ENCODE results near the gene IFT74.

The IFT74 gene

DNA sequence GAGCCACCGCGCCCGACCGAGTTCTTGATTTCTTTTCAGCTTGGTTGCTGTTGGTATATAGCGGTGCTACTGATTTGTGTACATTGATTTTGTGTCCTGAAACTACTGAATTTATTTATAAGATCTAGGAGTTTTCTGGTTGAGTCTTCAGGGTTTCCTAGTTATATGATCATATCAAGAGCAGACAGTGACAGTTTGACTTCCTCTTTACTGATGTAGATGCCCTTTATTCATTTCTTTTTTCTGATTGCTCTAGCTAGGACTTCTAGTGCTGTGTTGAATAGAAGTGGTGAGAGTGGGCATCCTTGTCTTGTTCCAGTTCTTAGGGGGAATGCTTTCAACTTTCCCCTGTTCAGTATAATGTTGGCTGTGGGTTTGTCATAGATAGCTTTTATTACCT, 66.7 kb downstream of the IFT74 start:
- TF ChIP-seq, protein P1, sequence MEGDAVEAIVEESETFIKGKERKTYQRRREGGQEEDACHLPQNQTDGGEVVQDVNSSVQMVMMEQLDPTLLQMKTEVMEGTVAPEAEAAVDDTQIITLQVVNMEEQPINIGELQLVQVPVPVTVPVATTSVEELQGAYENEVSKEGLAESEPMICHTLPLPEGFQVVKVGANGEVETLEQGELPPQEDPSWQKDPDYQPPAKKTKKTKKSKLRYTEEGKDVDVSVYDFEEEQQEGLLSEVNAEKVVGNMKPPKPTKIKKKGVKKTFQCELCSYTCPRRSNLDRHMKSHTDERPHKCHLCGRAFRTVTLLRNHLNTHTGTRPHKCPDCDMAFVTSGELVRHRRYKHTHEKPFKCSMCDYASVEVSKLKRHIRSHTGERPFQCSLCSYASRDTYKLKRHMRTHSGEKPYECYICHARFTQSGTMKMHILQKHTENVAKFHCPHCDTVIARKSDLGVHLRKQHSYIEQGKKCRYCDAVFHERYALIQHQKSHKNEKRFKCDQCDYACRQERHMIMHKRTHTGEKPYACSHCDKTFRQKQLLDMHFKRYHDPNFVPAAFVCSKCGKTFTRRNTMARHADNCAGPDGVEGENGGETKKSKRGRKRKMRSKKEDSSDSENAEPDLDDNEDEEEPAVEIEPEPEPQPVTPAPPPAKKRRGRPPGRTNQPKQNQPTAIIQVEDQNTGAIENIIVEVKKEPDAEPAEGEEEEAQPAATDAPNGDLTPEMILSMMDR (IDR thresholded peaks at IDR 0.05; ENCODE audit: poor library complexity, severe bottlenecking), result no peak
- DNase-seq (ENCODE audit: low spot score), result no peak
- Histone ChIP-seq H3K9me3 (ENCODE audit: severe bottlenecking) (no peaks in the 10 kb centered on the region), H3K27me3 (ENCODE audit: insufficient read depth, poor library complexity, severe bottlenecking) (no peaks in the 10 kb centered on the region), H3K36me3 (ENCODE audit: low read depth) (peaks cover 13% of the 10 kb centered on the region), H3K4me1 (ENCODE audit: insufficient read depth, poor library complexity, severe bottlenecking) (no peaks in the 10 kb centered on the region), H3K4me3 (ENCODE audit: severe bottlenecking) (no peak overlapping the region), H3K27ac (ENCODE audit: poor library complexity, severe bottlenecking) (no peak overlapping the region)
- no peak for ATAC-seq (ENCODE audit: low read depth)

DNA sequence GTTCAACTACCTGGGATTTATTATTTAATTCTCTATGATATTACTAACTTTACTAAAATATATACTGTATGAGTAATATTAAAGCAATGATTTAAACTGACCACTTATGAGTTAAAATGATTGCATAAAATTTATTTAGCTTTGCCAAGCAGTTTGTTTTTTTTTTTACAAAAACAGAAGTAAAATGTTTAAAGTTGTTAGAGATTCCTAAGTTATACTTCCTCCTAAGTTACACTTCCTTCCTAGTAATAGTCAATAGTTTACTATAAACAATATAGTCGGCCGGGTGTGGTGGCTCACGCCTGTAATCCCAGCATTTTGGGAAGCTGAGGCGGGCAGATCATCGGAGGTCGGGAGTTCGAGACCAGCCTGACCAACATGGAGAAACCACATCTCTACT, 73.0 kb downstream of the IFT74 start:
- ATAC-seq (ENCODE audit: low read depth), result no peak

DNA sequence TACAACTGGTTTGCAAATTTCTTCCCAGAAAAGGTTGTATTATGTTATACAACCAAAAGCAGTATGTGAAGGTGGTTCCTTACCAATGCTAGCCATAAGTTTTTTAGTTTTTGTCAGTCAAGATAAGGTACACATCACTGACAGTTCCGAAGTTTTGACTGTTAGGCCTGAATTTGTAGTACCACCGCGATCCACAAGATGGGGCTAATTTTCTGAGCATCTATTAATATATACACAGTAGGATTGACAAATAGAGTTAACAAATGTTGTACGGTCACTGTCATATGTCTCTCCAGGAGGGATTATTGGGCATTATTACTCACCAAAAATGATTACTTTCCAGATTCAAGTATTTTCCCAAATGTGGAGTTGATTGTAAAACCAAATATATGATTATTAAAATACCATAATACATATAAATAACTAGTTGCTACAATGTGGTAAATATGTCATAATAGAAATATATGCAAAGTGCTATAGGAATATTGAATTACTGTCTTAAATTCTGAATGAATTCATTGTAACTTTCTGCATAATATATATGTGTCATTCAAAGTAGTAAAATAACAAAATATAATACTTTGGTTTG, 77.7 kb downstream of the IFT74 start:
- Histone ChIP-seq H3K36me3 (ENCODE audit: low read depth) (peaks cover 5% of the 10 kb centered on the region; the same call in 1 of the 2 replicates), H3K27me3 (ENCODE audit: insufficient read depth, poor library complexity, severe bottlenecking) (no peaks in the 10 kb centered on the region), H3K9me3 (ENCODE audit: severe bottlenecking) (no peaks in the 10 kb centered on the region), H3K4me1 (ENCODE audit: insufficient read depth, poor library complexity, severe bottlenecking) (peaks cover 14% of the 10 kb centered on the region), H3K4me3 (ENCODE audit: severe bottlenecking) (no peak overlapping the region), H3K27ac (ENCODE audit: poor library complexity, severe bottlenecking) (no peak overlapping the region)
- peak; percentile 66 for ATAC-seq (ENCODE audit: low read depth)
- TF ChIP-seq, protein P1 (IDR thresholded peaks at IDR 0.05; ENCODE audit: poor library complexity, severe bottlenecking), result peak; percentile 93
- no peak for DNase-seq (ENCODE audit: low spot score)

More for the DNA sequence above, 73.0 kb downstream of the IFT74 start:
- no peaks in the 10 kb centered on the region for H3K9me3 ChIP-seq (ENCODE audit: severe bottlenecking)
- no peak overlapping the region for H3K4me3 ChIP-seq (ENCODE audit: severe bottlenecking)
- H3K36me3 ChIP-seq (ENCODE audit: low read depth), result peaks cover 9% of the 10 kb centered on the region
- TF ChIP-seq, protein P1 (IDR thresholded peaks at IDR 0.05; ENCODE audit: poor library complexity, severe bottlenecking), result no peak
- H3K4me1 ChIP-seq (ENCODE audit: insufficient read depth, poor library complexity, severe bottlenecking), result peaks cover 5% of the 10 kb centered on the region
- no peak overlapping the region for H3K27ac ChIP-seq (ENCODE audit: poor library complexity, severe bottlenecking)
- no peaks in the 10 kb centered on the region for H3K27me3 ChIP-seq (ENCODE audit: insufficient read depth, poor library complexity, severe bottlenecking)
- DNase-seq (ENCODE audit: low spot score), result no peak

DNA sequence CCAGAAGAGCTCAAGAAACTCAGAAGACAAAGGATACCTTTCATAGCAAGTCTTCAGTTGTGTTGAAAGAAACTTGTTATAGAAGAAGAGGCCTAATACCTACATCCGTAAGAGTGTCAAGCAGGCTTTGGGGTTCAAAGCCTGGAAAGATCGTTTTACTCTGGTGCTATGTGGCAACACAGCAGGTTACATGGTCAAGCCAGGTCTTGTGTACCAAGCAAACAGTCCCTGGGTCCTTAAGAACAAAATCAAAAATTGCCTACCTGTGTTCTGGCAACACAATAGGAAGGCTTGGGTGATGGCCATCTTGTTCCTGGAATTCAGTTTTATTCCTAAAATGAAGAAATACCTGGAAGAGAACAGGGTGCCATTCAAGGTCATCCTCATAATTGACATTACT, 81.3 kb downstream of the IFT74 start:
- no peak overlapping the region for H3K27ac ChIP-seq (ENCODE audit: poor library complexity, severe bottlenecking)
- TF ChIP-seq, protein P1 (IDR thresholded peaks at IDR 0.05; ENCODE audit: poor library complexity, severe bottlenecking), result no peak

DNA sequence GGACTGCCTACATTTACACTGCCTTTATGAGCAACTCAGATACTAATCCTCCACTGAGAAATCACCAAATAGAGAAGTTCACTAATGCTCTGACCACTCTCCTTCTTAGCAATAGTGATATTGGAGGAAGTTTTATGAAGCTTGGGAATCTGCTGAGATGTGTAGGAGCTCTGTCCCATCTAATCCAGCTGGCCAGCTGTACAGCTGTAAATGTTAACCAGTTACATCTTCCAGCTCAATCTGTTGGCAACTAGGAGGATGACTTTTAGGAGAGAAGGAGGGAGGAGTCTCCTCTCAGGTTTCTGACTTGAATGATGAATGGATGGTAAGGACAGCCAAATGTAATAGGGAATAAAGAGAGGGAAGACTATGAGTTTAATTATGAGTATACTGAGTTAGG, 85.5 kb downstream of the IFT74 start:
- Histone ChIP-seq H3K4me1 (ENCODE audit: insufficient read depth, poor library complexity, severe bottlenecking) (no peaks in the 10 kb centered on the region), H3K9me3 (ENCODE audit: severe bottlenecking) (no peaks in the 10 kb centered on the region), H3K27me3 (ENCODE audit: insufficient read depth, poor library complexity, severe bottlenecking) (no peaks in the 10 kb centered on the region), H3K27ac (ENCODE audit: poor library complexity, severe bottlenecking) (no peak overlapping the region), H3K4me3 (ENCODE audit: severe bottlenecking) (no peak overlapping the region), H3K36me3 (ENCODE audit: low read depth) (no peaks in the 10 kb centered on the region; the same call in 1 of the 2 replicates)
- TF ChIP-seq, protein P1 (IDR thresholded peaks at IDR 0.05; ENCODE audit: poor library complexity, severe bottlenecking), result no peak
- ATAC-seq (ENCODE audit: low read depth), result no peak
- DNase-seq (ENCODE audit: low spot score), result no peak

More for the DNA sequence above, 81.3 kb downstream of the IFT74 start:
- Histone ChIP-seq H3K4me1 (ENCODE audit: insufficient read depth, poor library complexity, severe bottlenecking) (peaks cover 14% of the 10 kb centered on the region), H3K27me3 (ENCODE audit: insufficient read depth, poor library complexity, severe bottlenecking) (no peaks in the 10 kb centered on the region), H3K9me3 (ENCODE audit: severe bottlenecking) (no peaks in the 10 kb centered on the region), H3K36me3 (ENCODE audit: low read depth) (peaks cover 5% of the 10 kb centered on the region; the same call in 1 of the 2 replicates), H3K4me3 (ENCODE audit: severe bottlenecking) (no peak overlapping the region)
- no peak for DNase-seq (ENCODE audit: low spot score)
- ATAC-seq (ENCODE audit: low read depth), result no peak

Data from RWPE2 (cell line).